CD4-positive, alpha-beta T cell treated with Interleukin-15 for 1 hour (primary cell): ENCODE measurements around the gene RBM33.

ENCODE experiments used
- DNase-seq: peaks from one replicate; pipeline ENCODE4 v3.0.0-alpha.2; 2020

RBM33 gene

DNA sequence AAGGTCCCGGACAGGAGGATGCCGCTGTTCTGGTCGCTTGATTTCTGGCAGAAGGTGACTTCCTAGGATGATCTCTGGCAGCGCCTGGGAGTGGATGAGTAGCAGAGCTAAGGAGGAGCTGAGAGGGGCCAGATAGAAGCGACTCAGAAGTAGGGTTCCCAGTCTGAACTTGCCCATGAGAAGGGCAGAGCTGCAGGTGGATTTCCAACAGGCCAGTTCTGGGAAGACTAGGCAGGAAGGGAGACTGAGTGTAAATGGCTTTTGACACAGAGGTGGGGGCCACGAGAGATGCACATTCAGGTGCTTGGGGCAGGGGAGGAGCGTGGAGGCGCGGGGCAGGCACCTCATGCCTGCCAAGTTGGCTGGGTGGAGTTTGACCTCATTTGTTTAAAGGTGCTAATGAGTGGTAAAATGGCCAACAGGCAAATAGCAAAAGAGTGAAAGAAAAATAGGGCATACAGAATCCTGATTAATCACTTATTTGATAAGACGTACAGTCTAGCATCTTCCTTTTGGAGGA, 109.0 kb downstream of the RBM33 start:
- DNase-seq, result no peak

DNA sequence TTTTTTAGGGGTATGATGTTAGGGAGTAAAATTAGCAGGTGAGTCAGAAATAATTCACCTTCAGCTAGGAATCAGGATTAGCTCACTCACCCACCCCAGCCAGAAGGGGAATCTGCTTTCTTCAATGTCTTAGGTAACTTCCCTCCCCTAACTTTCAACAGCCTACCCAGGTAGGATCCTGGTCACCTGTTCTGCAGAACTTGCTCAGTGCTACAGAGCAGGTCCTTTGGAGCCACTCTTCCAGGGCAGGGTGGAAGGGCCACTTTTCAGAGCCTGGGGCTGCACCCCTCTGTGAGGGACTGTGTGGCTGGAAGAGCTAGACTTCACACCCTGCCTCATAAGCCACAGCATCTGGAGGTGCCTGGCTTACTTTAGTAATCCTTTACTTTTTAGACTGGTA, 109.7 kb downstream of the RBM33 start:
- no peak for DNase-seq

DNA sequence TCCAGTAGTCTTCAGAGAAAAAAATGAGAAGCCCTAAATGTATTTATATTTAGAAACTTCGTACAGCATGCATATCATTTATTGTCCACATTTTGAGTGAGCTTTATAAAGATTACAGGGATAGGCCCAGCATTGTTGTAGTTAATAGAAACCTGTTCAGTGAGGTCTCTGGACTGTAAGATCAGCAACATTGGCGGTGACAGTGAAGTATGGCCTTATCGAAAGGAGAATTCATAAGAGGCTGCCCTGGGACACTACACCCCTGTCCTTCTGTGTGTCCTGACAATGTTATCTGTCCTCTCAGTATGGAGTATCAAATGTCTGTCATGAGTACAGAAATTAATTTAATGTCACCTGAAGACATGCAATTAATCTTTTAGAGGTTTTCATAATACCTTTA, 110.6 kb downstream of the RBM33 start:
- no peak for DNase-seq

DNA sequence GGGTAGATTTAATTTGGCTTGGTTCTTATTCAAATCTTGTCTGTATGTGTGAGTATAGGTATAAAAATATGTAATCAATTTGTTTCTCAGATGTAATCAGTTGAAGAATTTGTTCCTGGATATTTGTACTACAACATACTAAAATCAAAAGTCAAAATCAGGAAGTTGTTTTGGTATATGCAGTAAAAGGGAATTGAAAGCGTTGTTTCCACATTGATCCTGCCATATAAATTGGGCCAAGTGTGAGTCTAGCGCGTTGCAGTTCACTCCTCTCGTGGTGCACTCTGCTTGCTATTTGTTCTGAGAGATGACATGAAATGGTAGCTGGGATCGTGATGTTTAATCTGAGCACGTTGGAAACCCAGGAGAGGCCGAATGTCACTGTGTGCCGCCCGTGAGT, 111.9 kb downstream of the RBM33 start:
- no peak for DNase-seq

DNA sequence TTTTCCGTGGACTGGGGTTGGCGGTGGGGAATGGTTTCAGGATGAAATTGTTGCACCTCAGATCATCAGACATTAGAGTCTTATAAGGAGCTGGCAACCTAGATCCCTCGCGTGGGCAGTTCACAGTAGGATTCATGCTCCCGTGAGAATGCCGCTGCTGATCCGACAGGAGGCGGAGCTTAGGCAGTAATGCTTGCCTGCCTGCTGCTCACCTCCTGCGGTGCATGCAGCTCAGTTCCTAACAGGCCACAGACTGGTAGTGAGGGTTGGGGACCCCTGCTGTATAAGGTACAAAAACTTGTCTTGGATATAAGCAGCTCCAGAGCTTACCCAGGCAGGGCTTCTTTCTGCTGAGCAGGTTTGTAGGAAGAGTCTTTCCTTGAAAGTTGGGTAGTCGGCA, 113.9 kb downstream of the RBM33 start:
- DNase-seq, result no peak

DNA sequence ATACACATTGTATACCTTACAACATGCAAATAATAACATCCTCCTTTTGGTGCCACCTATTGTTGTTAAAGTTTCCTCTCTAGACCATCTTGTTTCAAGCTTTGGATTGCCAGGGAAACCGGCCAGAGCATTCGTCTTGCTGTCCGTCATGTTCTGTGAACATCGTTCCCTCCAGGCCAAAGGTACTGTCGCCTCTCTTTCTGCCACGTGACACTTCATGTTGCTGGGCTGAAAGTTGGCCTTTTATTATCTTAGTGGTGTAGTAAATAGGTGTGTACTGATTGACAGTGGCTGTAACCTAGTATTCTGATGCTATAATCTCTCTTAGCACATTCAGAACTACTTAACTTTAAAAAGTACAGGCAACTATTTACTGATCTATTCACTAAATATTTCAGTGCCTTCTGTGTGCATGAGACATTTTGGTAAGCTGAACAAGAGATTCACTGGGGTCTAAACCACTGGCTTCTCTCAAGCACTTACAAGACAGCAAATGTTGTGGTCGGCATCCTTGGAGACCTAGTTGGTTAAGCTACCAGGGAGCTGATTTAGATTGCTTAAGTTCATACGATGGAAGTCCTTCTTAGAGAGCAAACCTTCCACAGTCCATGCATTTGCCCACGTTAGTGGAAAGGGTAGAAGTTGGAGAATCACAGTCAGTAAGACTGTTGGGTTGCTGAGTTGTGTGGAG, 115.4 kb downstream of the RBM33 start:
- DNase-seq, result no peak

DNA sequence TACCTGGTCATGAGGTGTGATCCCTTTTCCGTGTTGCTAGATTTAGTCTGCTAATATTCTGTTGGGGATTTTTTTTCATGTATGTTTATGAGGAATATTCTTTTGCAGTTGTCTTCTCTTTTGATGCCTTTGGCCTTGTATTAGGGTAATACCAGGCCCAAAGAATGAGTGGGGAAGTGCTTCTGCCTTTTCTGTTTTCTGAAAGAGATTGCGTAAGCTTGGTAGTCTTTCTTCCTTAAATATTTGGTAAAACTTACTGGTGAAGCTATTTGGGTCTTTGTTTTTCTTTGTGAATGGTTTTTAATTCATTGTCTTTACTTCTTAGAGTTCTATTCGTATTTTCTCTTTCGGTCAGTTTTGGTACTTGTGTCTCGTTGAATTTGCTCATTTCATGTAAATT, 116.7 kb downstream of the RBM33 start:
- no peak for DNase-seq

DNA sequence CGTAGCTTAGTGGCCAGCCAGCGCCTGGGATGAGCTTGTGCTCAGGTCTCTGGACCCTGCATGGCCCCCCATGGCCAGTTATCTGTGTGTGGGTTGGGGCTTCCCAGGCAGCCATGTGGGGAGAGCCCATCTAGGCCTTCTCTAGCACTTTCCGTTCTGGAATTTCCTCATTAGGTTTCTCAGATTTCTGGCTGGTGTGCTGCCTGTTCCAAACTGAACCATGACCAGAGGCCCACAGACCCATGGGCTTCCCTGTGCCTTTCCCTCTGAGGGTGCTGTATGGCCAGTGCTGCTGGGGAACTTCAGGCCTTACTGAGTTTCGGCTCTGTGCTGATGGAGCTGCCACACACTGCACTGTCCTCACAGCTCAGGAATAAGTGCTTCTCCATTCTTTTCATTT, 117.6 kb downstream of the RBM33 start:
- DNase-seq, result no peak

DNA sequence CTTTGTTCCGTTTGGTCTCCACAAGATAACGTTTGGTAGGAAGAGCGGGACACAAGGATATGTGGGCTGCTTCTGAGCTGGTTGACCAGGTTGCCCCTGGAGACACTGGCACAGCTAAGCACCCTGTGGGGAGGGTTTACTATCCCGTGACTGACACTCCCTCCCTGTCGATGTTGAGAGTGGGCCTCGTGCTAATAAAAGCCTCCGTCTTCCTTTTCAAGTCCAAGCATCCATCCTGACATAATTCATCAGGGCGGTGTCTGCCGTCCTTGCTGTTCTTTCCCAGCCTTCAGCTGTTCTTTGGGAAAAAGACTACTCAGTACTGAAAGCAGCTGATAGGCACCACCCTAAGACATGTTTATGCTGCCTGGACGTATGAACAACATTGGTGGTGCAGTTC, 118.2 kb downstream of the RBM33 start:
- no peak for DNase-seq

DNA sequence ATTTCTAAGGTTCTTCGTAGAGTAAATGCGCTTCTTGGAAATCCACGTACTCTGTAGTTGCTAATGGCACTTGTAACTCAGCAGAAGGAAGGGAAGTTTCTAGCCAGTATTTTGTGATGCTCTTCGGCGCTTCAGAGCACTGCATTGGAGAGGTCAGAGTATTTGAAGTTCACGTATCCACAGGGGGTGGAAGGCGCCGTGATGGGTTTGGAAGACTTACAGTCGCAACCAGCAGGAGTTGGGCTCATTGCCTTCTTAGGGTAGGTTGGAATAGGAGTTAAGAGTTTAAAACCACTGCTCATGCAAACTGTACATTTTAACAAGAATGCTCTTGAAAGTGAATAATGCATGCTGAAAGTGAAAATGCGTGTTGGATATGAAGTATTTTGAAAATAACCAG, 118.7 kb downstream of the RBM33 start:
- no peak for DNase-seq

DNA sequence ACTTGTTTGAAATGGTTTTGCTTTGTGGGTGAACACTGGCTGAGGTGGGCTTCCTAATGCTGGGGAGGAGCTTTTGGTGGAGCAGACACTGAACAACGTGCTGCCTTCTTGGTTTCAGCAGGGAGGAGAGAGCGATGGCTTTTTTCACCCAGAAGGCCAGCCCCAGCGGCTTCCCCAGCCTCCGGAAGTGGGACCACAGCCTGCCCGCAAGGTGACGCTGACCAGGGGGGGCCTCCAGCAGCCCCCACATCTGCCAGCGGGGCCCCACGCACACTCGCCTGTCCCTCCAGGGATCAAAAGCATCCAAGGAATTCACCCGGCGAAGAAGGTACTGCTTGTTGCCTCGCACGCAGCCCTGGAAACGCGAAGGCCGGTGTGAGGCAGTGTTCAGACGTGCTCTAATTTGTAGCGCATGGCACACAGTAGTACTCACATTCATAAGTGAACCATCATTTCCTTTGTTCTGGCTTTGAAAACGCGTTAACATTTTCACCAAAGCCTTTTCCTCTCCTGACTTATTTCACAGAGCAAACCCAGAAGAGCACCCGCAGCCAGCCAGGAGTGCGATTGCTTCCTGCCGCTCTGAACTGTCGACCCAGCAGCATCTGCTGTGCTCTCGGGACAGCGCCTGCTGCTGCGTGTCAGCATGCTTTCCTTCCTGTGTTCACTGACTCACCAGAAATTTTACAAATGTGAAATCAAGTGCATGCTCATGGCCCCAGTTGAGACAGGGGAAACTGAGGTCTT, 119.4 kb downstream of the RBM33 start:
- DNase-seq, result peak; percentile 47

DNA sequence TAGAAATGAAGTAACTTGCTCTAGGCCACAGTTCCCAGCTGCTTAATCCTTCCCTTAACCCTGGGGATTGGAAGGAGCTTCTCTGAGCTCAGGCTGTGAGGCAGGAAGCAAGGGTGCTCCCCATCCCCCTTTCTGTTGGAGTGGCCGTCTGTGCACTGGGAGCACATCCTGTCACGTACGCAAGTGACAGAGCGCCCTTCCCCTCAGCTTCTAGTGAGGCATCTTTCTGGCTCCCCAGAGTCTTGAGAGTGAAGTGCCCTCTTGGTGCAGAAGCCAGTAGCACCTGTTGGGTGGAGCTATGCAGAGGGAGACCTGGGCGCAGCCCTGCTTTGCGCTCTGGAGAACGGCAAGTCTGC, 120.0 kb downstream of the RBM33 start:
- DNase-seq, result no peak

DNA sequence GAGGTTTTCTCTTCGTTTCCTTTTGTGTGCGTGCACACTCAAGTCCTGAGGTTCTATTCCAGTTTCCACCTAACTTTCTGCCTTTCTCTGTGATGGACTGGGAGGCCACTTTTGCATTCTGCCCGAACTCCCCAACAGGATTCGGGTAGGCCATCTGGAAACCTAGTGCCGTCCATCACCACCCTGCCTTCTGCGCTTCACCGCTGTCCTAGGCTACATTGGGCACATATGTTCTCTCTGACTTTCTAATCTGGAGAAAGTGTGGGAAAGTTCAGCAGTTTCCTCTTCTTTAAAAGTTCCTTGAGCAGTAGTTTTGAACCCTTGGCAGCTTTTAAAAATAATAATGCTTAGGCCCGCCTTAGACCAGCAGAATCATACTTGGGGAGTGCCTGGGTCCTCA, 121.0 kb downstream of the RBM33 start:
- no peak for DNase-seq

DNA sequence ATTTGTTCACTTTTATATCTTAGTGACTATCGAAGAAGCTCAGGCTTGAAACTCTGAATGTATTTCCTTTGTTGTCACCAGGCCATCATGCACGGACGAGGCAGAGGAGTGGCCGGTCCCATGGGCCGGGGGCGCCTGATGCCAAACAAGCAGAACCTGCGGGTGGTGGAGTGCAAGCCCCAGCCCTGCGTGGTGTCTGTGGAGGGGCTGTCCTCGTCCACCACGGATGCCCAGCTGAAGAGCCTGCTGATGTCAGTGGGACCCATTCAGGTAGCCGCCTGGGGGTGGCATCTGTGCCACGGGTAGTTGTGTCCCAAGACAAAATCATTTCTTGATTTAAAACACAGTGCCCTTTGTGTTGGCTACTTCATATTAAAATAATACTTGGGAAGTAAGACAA, 121.9 kb downstream of the RBM33 start:
- DNase-seq, result no peak

DNA sequence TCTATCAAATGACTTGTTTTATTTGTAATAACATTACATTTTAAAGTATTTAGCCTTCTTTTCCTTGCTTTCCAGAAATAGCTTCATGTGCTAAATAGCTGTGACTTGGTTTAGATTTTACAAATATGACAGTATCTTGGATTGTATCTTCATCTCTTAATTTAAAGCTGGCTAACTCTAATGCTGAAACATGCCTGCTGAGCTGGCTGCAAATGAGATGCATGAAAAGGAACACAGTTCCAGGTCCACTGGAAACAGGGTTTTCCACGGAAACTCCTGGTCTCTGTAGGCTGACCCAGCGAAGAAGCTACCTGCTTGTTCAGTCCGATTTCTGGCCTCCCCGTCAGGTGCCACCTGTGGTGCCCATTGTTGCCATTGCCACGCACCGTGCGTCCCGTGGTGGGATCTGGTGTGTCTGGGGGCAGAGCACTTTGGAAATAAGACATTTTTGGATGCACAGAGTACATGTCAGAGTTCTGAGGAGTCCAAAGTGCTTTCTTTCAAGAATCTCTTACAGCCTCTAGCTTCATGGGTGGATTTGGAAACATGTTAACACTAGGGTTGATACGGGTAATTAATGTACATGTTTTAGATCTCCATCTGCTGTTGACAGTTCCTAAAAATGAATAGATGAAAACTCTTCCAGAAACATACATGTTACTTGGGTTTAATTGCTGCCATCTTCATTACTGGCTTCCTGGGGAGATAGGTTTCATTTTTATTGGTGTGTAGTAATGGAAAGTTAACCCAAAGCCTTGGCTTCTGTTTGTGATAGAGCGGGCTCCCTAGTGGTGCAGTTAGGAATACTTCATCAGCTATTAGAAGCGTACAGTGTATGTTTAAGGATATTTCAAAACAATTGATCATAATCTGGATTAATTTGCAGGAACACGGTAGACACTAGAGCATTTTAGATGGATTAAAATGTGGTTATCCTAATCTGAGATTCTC, 122.8 kb downstream of the RBM33 start:
- DNase-seq, result no peak

DNA sequence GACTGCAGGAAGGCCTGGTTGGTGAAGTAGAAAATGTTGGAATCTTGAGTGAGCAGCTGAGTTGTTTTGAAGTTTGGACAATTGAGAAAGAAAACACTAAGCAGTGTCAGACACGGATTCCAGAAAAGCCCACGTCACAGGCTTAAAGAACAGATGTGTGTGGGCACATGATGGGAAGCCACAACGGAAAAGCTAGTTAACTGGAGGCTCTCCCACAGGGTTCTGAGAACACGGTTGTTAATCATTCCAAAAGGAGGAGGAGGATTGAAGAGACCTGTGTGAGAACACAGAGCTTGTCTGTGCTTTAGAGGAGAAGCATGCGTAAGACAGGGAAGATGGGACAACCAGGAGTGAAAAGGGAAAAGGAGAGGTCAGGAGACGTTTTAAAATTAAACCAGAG, 125.2 kb downstream of the RBM33 start:
- no peak for DNase-seq

DNA sequence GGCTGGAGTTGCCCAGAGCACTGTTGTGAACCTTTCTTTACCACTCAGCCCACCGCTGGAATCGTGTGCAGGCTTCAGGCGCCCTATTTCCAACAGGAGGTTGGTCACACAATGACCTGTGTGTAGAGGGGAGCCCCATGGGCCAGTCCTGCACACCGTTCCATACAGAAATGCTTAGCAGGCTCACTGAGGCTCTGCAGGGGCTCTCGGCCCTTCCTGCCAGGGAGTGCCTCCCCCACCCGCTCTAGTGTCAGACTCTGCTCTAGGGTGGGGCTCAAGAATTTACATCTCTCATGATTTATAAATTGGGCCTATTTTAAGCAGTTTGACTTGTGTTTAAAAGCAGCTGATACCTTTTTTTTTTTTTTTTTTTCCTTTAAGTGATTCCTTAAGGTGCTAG, 125.8 kb downstream of the RBM33 start:
- no peak for DNase-seq

DNA sequence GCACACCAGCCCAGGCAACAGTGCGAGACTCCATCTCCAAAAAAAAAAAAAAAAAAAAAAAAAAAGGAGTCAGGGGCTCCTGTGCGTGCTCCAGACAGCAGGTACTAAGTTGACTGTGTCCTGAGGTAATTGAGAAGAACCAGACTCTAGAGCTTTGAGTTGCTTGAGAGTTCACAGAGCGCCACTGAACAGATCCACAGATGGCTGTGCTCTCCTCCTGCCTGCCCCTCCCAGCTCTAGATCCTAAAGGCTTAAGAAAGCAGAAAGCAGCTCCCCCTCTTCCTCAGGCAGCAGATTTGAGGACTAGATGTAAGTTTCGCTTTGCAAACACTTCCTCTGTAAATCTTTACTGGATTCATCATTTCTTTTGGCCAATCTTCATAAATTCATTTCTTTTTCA, 129.1 kb downstream of the RBM33 start:
- no peak for DNase-seq

DNA sequence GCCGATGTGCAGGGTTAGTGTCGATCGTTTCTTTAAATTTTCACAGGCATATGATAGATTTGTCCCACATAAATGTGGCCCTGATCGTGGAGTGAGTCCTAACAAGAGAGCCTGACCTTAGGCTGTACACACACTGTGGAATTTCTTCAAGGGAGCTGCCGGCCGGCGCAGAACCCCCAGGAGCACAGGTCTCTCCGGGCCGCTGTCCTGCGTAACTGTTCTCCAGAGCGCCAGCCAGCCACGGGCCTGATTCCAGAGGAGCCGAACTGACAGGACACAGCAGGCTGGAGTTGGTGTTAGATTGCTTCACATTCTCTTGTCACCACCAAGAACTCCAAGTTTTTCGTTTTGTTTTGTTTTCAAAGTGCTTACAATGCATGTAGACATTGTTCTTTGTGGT, 130.5 kb downstream of the RBM33 start:
- no peak for DNase-seq

DNA sequence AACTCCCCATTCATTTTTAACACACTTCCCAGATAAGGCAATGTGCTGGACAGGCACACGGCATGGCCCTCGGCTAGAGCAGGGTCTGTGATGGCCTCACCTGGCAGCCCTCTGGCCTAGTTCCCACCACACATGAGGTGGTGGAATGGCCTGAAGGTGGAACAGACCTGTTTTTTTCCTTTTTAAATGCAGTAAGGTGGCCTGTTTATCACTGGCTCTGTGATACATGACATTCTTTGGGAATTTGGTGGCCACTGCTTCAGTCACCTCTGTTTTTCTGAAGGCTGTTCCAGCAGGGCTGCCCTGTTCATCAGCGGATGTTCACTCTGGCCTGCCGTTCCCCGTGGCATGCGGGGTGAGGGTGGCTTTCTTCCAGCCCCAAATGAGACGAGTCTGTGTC, 131.2 kb downstream of the RBM33 start:
- no peak for DNase-seq

DNA sequence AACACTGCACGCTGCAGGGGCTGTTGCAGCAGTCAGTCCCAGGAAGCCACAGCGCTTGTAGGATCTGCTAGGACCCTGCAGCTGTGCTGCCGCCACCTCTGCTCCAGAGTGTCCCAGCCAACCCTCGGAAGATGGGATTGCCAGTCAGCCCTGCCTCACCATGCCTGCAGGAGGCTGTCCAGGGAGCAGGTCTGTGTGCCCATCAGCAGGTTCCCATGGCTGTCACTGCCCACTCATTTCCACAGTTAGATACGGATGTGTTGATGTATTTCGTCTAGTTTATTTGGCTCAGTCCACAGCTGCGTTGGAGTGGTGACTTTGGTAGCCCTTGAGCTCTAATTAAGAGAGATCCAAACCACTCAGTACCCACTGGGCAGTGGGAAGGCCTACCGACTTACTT, 132.1 kb downstream of the RBM33 start:
- DNase-seq, result no peak

DNA sequence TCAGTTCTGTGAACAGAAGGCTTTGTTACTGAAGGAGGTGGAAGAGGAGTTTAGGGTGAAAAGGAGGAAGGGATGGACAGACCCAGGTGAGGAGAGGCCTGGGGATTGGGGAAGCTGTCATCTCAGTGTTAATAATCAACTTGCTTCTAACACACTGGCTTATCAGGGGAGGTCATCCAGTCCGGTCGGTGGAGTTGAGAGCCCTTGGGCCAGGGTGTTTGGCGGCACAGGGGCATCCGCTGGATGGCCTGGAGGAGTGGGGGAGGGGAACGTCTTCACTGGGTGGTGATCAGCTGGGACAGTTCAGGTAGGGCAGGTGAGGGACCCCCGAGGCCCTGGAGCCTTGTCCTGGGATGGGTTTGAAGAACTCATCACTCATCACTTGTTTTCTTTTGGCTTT, 133.9 kb downstream of the RBM33 start:
- no peak for DNase-seq

DNA sequence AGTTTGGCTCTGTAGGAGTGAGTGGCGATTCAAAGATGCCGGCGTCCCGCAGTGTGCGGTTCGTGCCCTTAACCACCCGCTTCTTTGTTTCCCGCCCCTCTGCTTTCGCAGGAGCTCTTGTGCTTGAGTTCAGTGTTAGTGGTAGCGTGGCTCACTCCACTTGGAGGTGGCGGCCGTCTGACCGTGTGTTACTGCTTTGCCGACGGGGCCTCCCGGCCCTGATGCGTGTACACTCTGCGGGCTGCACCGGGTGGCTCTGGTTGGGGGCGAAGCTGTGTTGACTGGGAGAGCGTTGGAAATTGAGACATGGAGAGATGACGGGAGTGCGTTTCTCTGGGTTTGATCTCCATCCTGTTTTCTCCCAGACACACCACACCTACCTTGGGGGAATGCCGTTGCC, 136.4 kb downstream of the RBM33 start:
- DNase-seq, result no peak

DNA sequence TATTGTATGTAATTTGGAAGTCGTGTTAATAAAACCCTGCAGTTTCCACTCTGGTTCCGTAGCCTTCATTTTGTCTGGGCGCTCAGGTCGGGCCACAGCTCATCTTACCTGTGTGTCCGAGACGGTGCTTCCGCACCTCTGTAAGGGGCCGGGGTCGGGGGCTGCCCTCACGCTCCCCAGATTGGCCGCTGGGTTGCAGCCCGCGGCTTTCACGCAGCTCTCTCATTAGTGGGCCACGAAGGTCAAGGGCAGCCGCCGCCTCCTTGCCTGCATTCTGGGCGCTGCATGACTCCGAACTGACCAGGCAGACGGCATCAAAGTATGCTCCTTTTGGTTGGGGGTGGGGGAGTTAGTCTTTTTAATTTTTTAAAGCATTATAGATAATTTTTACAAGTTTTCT, 137.0 kb downstream of the RBM33 start:
- DNase-seq, result no peak
